Progenitor cell of endocrine pancreas (in vitro differentiated cells): Measurements from ENCODE around the gene PTBP3. TPM values are rescaled to one million over a fixed set of nuclear protein-coding genes. Genes with fewer than 3 reads are reported as not detected.

ENCODE experiments used
- DNase-seq: peaks from one replicate; pipeline ENCODE4 v3.0.0; 2021; ENCODE audit warnings: low spot score; ENCODE audit not compliant: unreplicated experiment
- H3K27ac Mint-ChIP-seq: 2 replicates; pipeline ENCODE4 v1.8.0; 2021; ENCODE audit warnings: mild to moderate bottlenecking, moderate library complexity, mixed read lengths
- H3K27me3 Mint-ChIP-seq: 2 replicates; pipeline ENCODE4 v1.8.0; 2021; ENCODE audit warnings: mixed read lengths
- H3K36me3 Mint-ChIP-seq: 2 replicates; pipeline ENCODE4 v1.8.0; 2022; ENCODE audit warnings: mixed read lengths; ENCODE audit not compliant: insufficient read depth
- H3K4me1 Mint-ChIP-seq: 2 replicates; pipeline ENCODE4 v1.8.0; 2021; ENCODE audit warnings: low read depth, mixed read lengths
- H3K4me3 Mint-ChIP-seq: 2 replicates; pipeline ENCODE4 v1.8.0; 2021; ENCODE audit warnings: low read depth, mild to moderate bottlenecking, moderate library complexity, mixed read lengths
- H3K9me3 Mint-ChIP-seq: 2 replicates; pipeline ENCODE4 v1.8.0; 2021; ENCODE audit warnings: low read depth, mixed read lengths
- total RNA-seq: library from RNA; stranded (reverse); gene quantifications from 2 replicates; pipeline ENCODE4 v1.2.1, GENCODE V29; 2021
- TF ChIP-seq, protein P1 (sequence below): fragments of 200-600 bp; sonication (generic); IDR thresholded peaks from one replicate; pipeline ENCODE4 v1.5.0; 2021; ENCODE audit warnings: antibody characterized with exemption, mild to moderate bottlenecking; ENCODE audit not compliant: unreplicated experiment

Gene PTBP3
- total RNA-seq, 1 donor from 2014 or later, result 67.1 TPM

- H3K9me3 Mint-ChIP-seq, result peaks cover 2% of the 10 kb centered on the region
- no peak for DNase-seq
- H3K27ac Mint-ChIP-seq, result no peak overlapping the region
- TF ChIP-seq, protein P1, sequence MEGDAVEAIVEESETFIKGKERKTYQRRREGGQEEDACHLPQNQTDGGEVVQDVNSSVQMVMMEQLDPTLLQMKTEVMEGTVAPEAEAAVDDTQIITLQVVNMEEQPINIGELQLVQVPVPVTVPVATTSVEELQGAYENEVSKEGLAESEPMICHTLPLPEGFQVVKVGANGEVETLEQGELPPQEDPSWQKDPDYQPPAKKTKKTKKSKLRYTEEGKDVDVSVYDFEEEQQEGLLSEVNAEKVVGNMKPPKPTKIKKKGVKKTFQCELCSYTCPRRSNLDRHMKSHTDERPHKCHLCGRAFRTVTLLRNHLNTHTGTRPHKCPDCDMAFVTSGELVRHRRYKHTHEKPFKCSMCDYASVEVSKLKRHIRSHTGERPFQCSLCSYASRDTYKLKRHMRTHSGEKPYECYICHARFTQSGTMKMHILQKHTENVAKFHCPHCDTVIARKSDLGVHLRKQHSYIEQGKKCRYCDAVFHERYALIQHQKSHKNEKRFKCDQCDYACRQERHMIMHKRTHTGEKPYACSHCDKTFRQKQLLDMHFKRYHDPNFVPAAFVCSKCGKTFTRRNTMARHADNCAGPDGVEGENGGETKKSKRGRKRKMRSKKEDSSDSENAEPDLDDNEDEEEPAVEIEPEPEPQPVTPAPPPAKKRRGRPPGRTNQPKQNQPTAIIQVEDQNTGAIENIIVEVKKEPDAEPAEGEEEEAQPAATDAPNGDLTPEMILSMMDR, result no peak
- H3K27me3 Mint-ChIP-seq, result no peaks in the 10 kb centered on the region
- H3K36me3 Mint-ChIP-seq, result peaks cover 1% of the 10 kb centered on the region
- no peaks in the 10 kb centered on the region for H3K4me1 Mint-ChIP-seq
- no peak overlapping the region for H3K4me3 Mint-ChIP-seq
These were observed 26.8 kb upstream of the PTBP3 start for GRCh38 chr9:112360047-112360804.

DNA sequence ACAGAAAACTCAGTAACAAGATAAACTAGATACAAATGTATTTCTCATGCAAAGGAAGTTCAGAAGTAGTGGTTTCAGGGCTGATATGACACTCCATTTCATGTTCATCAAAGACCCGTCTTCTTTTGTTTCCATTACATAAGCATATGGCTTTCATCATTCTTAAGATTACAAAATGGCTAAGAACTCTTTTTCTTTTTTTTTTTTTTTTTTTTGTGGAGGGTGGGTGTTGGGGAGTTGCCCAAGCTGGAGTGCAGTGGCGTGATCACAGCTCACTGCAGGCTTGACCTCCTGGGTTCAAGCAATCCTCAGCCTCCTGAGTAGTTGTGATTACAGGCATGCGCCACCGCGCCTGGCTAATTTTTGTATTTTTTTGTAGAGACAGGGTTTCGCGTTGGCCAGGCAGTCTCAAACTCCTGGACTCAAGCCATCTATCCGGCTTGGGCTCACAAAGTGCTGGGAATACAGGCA lies 22.0 kb upstream of the PTBP3 start:
- H3K4me3 Mint-ChIP-seq, result no peak overlapping the region
- TF ChIP-seq, protein P1, result no peak
- no peaks in the 10 kb centered on the region for H3K36me3 Mint-ChIP-seq
- H3K4me1 Mint-ChIP-seq, result peaks cover 19% of the 10 kb centered on the region
- H3K27ac Mint-ChIP-seq, result no peak overlapping the region
- H3K27me3 Mint-ChIP-seq, result no peaks in the 10 kb centered on the region
- H3K9me3 Mint-ChIP-seq, result peaks cover 3% of the 10 kb centered on the region
- DNase-seq, result no peak

GRCh38 chr9:112354081-112354743 lies 20.8 kb upstream of the PTBP3 start:
- no peak overlapping the region for H3K27ac Mint-ChIP-seq
- H3K4me1 Mint-ChIP-seq, result peaks cover 19% of the 10 kb centered on the region
- no peak for DNase-seq
- TF ChIP-seq, protein P1, result no peak
- H3K9me3 Mint-ChIP-seq, result peaks cover 3% of the 10 kb centered on the region
- H3K27me3 Mint-ChIP-seq, result no peaks in the 10 kb centered on the region
- H3K36me3 Mint-ChIP-seq, result no peaks in the 10 kb centered on the region
- H3K4me3 Mint-ChIP-seq, result no peak overlapping the region

- peaks cover 3% of the 10 kb centered on the region for H3K9me3 Mint-ChIP-seq
- H3K4me1 Mint-ChIP-seq, result peaks cover 19% of the 10 kb centered on the region
- no peak for DNase-seq
- H3K27me3 Mint-ChIP-seq, result no peaks in the 10 kb centered on the region
- H3K36me3 Mint-ChIP-seq, result no peaks in the 10 kb centered on the region
- TF ChIP-seq, protein P1, result no peak
- no peak overlapping the region for H3K4me3 Mint-ChIP-seq
- H3K27ac Mint-ChIP-seq, result no peak overlapping the region
These were observed 18.8 kb upstream of the PTBP3 start for GRCh38 chr9:112352209-112352608.

DNA sequence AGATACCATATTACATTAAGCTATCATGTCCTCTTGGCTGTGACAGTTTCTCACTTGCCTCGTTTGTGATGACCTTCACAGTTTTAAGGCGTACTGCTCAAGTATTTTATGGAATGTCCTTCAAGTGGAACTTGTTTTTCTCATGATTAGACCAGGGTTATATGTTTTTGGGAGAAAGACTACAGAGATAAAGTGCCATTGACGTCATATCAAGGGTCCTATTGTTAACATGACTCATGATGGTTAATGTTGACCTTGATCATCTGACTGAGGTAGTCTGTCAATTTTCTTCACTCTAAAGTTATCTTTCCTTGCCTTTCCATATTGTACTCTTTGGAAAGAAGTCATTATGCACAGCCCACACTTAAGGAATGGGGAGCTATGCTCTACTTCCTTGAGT lies 17.8 kb upstream of the PTBP3 start:
- H3K9me3 Mint-ChIP-seq, result peaks cover 3% of the 10 kb centered on the region
- no peaks in the 10 kb centered on the region for H3K27me3 Mint-ChIP-seq
- DNase-seq, result no peak

More for the DNA sequence above, 17.8 kb upstream of the PTBP3 start:
- no peaks in the 10 kb centered on the region for H3K36me3 Mint-ChIP-seq
- H3K4me1 Mint-ChIP-seq, result peaks cover 19% of the 10 kb centered on the region
- TF ChIP-seq, protein P1, result no peak
- H3K4me3 Mint-ChIP-seq, result no peak overlapping the region
- H3K27ac Mint-ChIP-seq, result no peak overlapping the region
